ENCODE data around the gene MAP3K10. TPM values are rescaled to one million over a fixed set of nuclear protein-coding genes. Genes with fewer than 3 reads are reported as not detected.

MAP3K10 gene
- total and polyA plus RNA-seq, 2 of the 13 experiments (the other 11 are each of a cell fraction or from before 2014, with no cell fraction given) = 3.4 to 5.0 TPM

- FAIRE-seq = no peak
- CTCF ChIA-PET (ENCODE audit: low intra/inter-chr PET ratio, low total read pairs) = no interaction called here
- Histone ChIP-seq H4K20me1 (ENCODE audit: insufficient read depth, low read length) (no peaks in the 10 kb centered on the region), H3K9ac (ENCODE audit: insufficient read depth, low read depth, low read length) (no peak overlapping the region), H3K36me3 (replicated peaks in 1 of 2; ENCODE audit: control insufficient read depth in 1 of 2, insufficient read depth in 2 of 2, low read length in 2 of 2) (no peaks in the 10 kb centered on the region), H3K27me3 (ENCODE audit: control insufficient read depth in 1 of 2, insufficient read depth in 2 of 2, low read length in 2 of 2) (peaks cover 3 to 18% of the 10 kb centered on the region in 2 experiments; a peak in 3 of 5 replicates), H3K9me3 (ENCODE audit: low read length) (no peaks in the 10 kb centered on the region), H3K4me1 (ENCODE audit: insufficient read depth, low read length) (0 out of 2 replicates have a peak, but pooled peaks cover 9% of the 10 kb centered on the region), H3K27ac (ENCODE audit: extremely low read length, insufficient read depth, low read length) (no peak overlapping the region), H3K4me2 (ENCODE audit: low read depth, low read length) (no peak overlapping the region), H3K4me3 (replicated peaks in 1 of 3; ENCODE audit: insufficient read depth in 1 of 3, low read depth in 2 of 3, low read length in 3 of 3) (no peak overlapping the region), H2AFZ (ENCODE audit: low read length) (no peak overlapping the region), H3K79me2 (ENCODE audit: insufficient read depth, low read length) (no peaks in the 10 kb centered on the region)
- TF ChIP-seq, protein P1, sequence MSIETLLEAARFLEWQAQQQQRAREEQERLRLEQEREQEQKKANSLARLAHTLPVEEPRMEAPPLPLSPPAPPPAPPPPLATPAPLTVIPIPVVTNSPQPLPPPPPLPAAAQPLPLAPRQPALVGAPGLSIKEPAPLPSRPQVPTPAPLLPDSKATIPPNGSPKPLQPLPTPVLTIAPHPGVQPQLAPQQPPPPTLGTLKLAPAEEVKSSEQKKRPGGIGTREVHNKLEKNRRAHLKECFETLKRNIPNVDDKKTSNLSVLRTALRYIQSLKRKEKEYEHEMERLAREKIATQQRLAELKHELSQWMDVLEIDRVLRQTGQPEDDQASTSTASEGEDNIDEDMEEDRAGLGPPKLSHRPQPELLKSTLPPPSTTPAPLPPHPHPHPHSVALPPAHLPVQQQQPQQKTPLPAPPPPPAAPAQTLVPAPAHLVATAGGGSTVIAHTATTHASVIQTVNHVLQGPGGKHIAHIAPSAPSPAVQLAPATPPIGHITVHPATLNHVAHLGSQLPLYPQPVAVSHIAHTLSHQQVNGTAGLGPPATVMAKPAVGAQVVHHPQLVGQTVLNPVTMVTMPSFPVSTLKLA (IDR thresholded peaks at IDR 0.05) = no peak
- TF ChIP-seq ZNF256 (CRISPR knock-in tag; conservative IDR thresholded peaks at IDR 0.05) (no peak), POLR2G (IDR thresholded peaks at IDR 0.05; ENCODE audit: low read depth, low read length) (no peak), HOXD1 (CRISPR knock-in tag; IDR thresholded peaks at IDR 0.05) (no peak), RORA (CRISPR knock-in tag; IDR thresholded peaks at IDR 0.05) (no peak), GLI4 (CRISPR knock-in tag; IDR thresholded peaks at IDR 0.05; ENCODE audit: borderline replicate concordance) (no peak), ZNF556 (CRISPR knock-in tag; IDR thresholded peaks at IDR 0.05; ENCODE audit: borderline replicate concordance) (no peak), HOXA9 (CRISPR knock-in tag; IDR thresholded peaks at IDR 0.05; ENCODE audit: borderline replicate concordance) (no peak), ZNF446 (CRISPR knock-in tag; IDR thresholded peaks at IDR 0.05) (no peak)
- TF ChIP-seq, protein P2, sequence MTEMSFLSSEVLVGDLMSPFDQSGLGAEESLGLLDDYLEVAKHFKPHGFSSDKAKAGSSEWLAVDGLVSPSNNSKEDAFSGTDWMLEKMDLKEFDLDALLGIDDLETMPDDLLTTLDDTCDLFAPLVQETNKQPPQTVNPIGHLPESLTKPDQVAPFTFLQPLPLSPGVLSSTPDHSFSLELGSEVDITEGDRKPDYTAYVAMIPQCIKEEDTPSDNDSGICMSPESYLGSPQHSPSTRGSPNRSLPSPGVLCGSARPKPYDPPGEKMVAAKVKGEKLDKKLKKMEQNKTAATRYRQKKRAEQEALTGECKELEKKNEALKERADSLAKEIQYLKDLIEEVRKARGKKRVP (CRISPR knock-in tag; IDR thresholded peaks at IDR 0.05) = no peak
- WGBS (ENCODE audit: low lambda C conversion rate) = 32% methylated on average over 5 of the region's 5 CpGs
- no TSS peak for BruUV-seq (replicated peaks)
- in situ Hi-C loops (cut with HindIII; ENCODE audit: extremely low pct_ligation_motif_present, low pct_unique_long_range_greater_than_20kb) = no loop called here
- intact Hi-C loops (cut with micrococcal nuclease; ENCODE audit: unreplicated experiment) = no loop called here
- POLR2A ChIA-PET = no interaction called here
- ATAC-seq = no peak
- no peak for DNase-seq (ENCODE audit: low spot score)
Observed at GRCh38 chr19:40175820-40176219, 15.4 kb upstream of the MAP3K10 start.

All from HepG2 (cell line).